NCI-H1436 treated with DMSO at 0.1 percent for 48 hours (cell line): ENCODE measurements around the gene TAS2R19.
"Not testable (repeated sequence)": the region's sequence is repeated elsewhere in the genome, so short reads cannot be mapped to it uniquely, and the experiment has no call there.

ENCODE experiments used
- DNase-seq: peaks from one replicate; lab custom pipeline; 2025; lab: John Stamatoyannopoulos, UW

TAS2R19 gene

DNA sequence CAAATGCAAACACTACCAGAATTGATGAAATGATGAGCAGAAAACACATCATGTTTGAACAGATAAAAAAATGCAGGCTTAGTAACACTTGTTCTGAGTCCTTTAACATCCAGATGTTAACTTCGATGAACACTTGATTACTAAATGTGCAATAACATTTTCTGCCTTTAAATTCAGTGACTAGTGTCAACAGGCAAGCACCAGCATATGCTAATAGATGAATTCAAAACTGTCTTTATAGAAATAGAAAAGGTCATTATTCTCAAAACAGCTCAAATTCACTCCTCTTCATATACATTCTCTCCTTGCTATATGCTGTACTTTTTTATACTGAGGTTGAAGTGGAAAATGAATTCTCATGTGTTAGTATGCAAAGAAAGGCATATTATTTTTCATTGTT is at the start of gene TAS2R19:
Gene TAS2R19, minus strand, starts transcription at position 101 of the 400 bp plus-strand sequence. Its CDS starts 49 bp downstream, at position 52.
- no peak for DNase-seq

DNA sequence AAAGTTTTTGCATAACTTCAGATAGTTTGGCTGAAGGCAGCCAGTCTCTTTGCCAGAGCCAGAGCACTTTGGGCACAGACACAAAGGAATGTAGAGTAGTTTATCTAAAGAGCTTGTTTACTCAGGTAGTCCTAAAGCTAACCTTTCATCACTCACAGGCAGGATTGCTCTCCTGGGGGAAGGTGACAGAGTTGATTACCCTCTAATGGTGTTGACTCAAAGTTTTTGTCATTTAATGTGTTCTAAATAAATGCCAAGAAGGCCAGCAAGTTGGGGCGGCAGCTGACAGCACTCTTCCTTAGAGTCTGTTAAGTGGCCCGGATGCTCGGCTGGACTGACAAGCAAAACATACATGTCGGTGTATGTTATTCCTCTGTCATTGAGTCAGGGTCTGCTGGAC is 49.0 kb upstream of the TAS2R19 start:
- no peak for DNase-seq

GRCh38 chr12:11070999-11071398 is 48.6 kb upstream of the TAS2R19 start:
- no peak for DNase-seq

DNA sequence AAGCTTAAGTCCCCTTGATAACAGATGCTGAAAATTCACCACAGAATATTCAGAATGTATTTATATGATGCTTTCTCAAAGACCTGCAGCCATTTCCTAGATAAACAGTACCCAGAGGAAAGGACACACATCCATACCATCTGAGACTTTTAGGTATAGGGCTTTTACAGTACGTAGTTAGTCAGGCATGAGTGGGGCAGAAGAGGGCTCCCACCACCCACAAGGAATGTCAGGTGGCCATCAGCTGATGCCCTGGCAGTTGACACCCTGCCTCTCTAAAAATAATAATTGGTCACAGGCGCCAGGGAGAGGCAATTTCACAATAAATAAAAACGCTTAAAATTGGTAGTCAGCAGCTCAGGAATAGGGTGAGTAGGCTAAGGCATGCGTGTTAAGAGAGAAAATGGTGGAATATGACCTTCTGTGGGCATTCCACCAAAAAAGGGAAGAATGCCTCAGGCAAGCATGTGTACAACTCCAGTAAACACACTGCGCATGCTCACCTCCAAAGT is 47.5 kb upstream of the TAS2R19 start:
- no peak for DNase-seq

GRCh38 chr12:11067514-11067913 is 45.1 kb upstream of the TAS2R19 start:
- no peak for DNase-seq

GRCh38 chr12:11062194-11062593 is 39.8 kb upstream of the TAS2R19 start, which contains the start of gene TAS2R46:
TAS2R46 (minus strand) TSS chr12:11062294; CDS start chr12:11062294, 0 bp downstream.
- DNase-seq = not testable (repeated sequence)

- DNase-seq = no peak
These were observed 37.4 kb upstream of the TAS2R19 start for GRCh38 chr12:11059784-11060183.

- DNase-seq = no peak
These were observed 36.6 kb upstream of the TAS2R19 start for GRCh38 chr12:11059041-11059440.

GRCh38 chr12:11055306-11055705 is 32.9 kb upstream of the TAS2R19 start:
- DNase-seq = no peak

DNA sequence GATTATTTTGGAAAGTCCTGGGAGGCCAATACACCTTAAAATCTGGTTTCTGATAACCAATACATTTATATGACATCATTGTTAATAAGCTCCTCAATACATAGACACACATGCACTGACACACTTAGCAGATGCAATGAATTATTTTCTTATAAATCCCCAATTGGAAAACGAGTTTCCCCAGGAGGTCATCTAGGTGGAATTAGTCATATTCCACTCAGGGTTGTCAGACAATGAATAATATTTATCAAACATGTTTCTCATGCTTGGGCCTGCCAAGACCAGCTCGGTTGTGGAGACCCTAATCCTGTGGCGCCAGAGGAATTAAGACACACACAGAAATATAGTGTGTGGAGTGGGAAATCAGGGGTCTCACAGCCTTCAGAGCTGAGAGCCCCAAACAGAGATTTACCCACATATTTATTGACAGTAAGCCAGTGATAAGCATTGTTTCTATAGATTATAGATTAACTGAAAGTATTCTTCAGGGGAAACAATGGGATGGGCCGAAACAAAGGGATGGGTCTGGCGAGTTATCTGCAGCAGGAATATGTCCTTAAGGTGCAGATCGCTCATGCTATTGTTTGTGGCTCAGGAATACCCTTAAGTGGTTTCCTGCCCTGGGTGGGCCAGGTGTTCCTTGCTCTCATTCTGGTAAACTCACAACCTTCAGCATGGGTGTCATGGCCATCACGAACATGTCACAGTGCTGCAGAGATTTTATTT is 27.5 kb upstream of the TAS2R19 start:
- DNase-seq = not testable (repeated sequence)

DNA sequence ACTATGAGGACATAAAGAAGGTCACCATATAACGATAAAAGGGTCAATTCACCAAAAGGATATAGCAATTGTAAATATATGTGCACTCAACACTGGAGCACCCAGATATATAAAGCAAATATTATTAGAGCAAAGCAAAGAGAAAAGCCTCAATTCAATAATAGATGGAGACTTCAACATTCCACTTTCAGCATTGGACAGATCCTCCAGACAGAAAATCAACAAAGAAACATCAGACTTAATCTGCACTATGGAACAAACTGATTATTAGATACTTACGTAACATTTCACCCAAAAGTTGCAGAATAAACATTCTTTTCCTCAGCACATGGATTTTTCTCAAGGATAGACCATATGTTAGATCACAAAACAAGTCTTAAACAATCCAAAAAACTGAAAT is 18.9 kb upstream of the TAS2R19 start:
- not testable (repeated sequence) for DNase-seq

- DNase-seq = no peak
These were observed 17.7 kb upstream of the TAS2R19 start for GRCh38 chr12:11040162-11040561.

- no peak for DNase-seq
These were observed 16.8 kb upstream of the TAS2R19 start for GRCh38 chr12:11039171-11039570.

- not testable (repeated sequence) for DNase-seq
These were observed 11.5 kb upstream of the TAS2R19 start for GRCh38 chr12:11033959-11034358.

DNA sequence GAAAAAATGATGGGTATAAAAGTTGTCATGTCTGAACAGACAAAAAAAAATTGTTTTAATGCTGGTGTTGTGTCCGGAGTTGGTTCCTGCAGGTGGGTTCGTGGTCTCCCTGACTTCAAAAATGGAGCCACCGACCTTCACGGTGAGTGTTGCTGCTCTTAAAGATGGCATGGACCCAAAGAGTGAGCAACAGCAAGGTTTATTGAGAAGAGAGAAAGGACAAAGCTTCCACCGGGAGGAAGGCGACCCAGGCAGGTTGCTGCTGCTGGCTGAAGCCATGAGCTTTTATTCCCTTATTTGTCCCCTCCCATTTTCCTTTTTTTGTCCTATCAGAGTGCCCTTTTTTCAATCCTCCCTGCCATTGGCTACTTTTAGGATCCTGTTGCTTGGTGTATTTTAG is 8.9 kb upstream of the TAS2R19 start, which contains the start of gene TAS2R31:
Gene TAS2R31, minus strand, starts transcription at position 101 of the 400 bp plus-strand sequence. Its CDS starts 72 bp downstream, at position 29.
- DNase-seq = no peak

DNA sequence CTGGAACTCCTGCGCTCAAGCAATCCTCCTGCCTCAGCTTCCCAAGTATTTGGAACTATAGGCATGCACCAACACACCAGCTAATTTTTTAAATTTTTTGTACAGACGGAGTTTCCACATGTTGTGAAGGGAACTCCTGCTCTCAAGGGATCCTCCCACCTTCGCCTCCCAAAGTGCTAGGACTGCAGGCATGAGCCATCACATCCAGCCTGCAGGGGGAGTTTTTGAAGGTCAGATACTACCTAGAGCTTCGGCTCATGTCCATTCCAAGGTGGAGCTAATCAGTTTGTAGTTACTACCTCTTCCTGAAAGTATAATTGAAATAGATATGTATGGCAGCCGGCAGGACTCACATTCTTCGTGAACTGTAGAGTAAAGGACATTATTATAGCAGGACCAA is 3.7 kb upstream of the TAS2R19 start:
- no peak for DNase-seq

GRCh38 chr12:11023387-11023786 is 967 bp upstream of the TAS2R19 start:
- DNase-seq = no peak

GRCh38 chr12:11016937-11017336 is 5.5 kb downstream of the TAS2R19 start:
- no peak for DNase-seq

DNA sequence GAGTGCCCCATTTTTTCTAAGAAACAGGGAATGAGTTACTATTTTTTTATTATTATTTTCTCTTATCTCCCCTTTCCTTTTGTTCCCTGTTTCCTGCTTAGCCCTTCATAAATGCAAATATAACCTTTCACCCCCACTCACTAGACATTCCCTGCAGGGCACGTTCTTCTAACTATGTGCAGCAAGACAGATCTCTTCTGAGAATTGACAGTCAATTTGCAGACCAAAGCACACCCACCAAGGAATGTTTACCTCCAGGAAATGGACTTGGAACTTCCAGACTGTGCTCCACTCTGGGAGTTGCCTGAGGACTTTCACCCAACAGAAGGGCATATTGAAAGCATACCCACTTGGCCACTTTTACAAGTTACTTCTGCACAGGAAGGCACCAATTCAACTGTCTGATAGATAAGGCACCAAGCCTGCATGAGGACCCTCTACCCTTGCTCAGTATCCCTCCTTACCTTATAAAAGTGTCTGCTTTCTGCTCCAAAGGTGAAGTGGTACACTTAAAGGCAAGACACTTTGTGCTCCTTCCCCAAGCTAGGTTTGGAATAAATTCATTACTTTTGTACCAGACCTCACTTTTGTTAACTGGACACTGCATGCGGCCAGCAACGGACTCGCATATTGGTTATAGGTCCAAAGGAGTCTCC is 6.5 kb downstream of the TAS2R19 start:
- DNase-seq = no peak

DNA sequence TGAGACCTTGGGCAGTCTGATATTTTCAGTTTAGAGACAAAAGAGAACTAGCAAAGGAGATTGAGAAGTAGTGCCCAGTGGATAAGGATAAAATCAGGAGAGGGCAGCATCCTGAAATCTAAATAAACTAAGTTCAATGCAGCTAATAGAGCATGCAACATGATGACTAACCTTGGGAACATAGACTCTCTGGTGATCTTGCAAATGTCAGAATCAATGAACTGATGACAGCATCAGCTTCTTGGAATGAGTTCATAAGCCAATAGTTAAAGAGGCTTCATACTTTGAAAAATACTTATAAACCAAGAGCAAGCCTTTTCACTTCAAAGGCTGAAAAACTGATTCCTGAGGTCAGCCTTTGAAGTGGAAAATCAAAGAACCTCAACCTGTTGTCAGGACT is 8.2 kb downstream of the TAS2R19 start:
- no peak for DNase-seq

GRCh38 chr12:11007608-11008007 is 14.8 kb downstream of the TAS2R19 start:
- DNase-seq = no peak

GRCh38 chr12:10998204-10998603 is 24.2 kb downstream of the TAS2R19 start, which contains the start of gene TAS2R20:
TAS2R20 (minus strand) TSS chr12:10998304; CDS start chr12:10997875, 429 bp downstream.
- DNase-seq = no peak

- DNase-seq = no peak
These were observed 28.1 kb downstream of the TAS2R19 start for GRCh38 chr12:10994307-10994706.
